Neural cell (in vitro differentiated cells): ENCODE data around the gene PCAT6. TPM values are rescaled to one million over a fixed set of nuclear protein-coding genes. Genes with fewer than 3 reads are reported as not detected.
A peak's percentile ranks its signal among the peaks of the same experiment; 100 is the strongest.

ENCODE experiments used
- H2AFZ ChIP-seq: fragments of 200-600, 300-800 bp; sonication (generic), shearing (Covaris generic); 2 replicates; pipeline ENCODE4 v1.6.0; 2014; ENCODE audit warnings: low read depth, mild to moderate bottlenecking, antibody characterized with exemption, low read length, moderate library complexity
- H3F3A ChIP-seq: fragments of 200-600 bp; shearing (Covaris generic); 2 replicates; pipeline ENCODE4 v1.6.1; 2016; ENCODE audit warnings: mild to moderate bottlenecking, moderate library complexity, mixed read lengths, antibody characterized with exemption, low read length; ENCODE audit not compliant: insufficient read depth, poor library complexity, severe bottlenecking
- H3K27ac ChIP-seq: fragments of 200-600, 300-800 bp; sonication (generic), shearing (Covaris generic); 2 replicates; pipeline ENCODE4 v1.5.1; 2014; ENCODE audit warnings: mild to moderate bottlenecking, low read length, moderate library complexity
- H3K27me3 ChIP-seq: fragments of 300-800, 200-600 bp; sonication (generic), shearing (Covaris generic); 2 replicates; pipeline ENCODE4 v1.6.0; 2014; ENCODE audit warnings: mild to moderate bottlenecking, low read depth, low read length, moderate library complexity; ENCODE audit not compliant: insufficient read depth
- H3K36me3 ChIP-seq: fragments of 300-800, 200-600 bp; sonication (generic), shearing (Covaris generic); 2 replicates; pipeline ENCODE4 v1.5.1; 2014; ENCODE audit warnings: mild to moderate bottlenecking, antibody characterized with exemption, low read length, moderate library complexity; ENCODE audit not compliant: insufficient read depth
- H3K4me2 ChIP-seq: fragments of 300-800, 200-600 bp; sonication (generic), shearing (Covaris generic); 2 replicates; pipeline ENCODE4 v1.6.0; 2014; ENCODE audit warnings: mild to moderate bottlenecking, low read length
- H3K4me3 ChIP-seq: fragments of 300-800, 200-600 bp; sonication (generic), shearing (Covaris generic); 2 replicates; pipeline ENCODE4 v1.5.1; 2014; ENCODE audit warnings: mild to moderate bottlenecking, low read length, moderate library complexity
- H3K79me2 ChIP-seq: fragments of 200-600 bp; shearing (Covaris generic); replicated peaks from 2 replicates; pipeline ENCODE4 v1.6.0; 2014; ENCODE audit warnings: mild to moderate bottlenecking, low read length, moderate library complexity; ENCODE audit not compliant: insufficient read depth
- H3K9ac ChIP-seq: fragments of 300-800, 200-600 bp; sonication (generic), shearing (Covaris generic); 2 replicates; pipeline ENCODE4 v1.6.1; 2016; ENCODE audit warnings: mild to moderate bottlenecking, low read length, mixed read lengths
- H3K9me2 ChIP-seq: fragments of 200-600 bp; shearing (Covaris generic); 2 replicates; pipeline ENCODE4 v1.6.1; 2016; ENCODE audit warnings: mild to moderate bottlenecking, low read length, mixed read lengths; ENCODE audit not compliant: insufficient read depth
- H3K9me3 ChIP-seq: fragments of 200-600, 300-800 bp; sonication (generic), shearing (Covaris generic); 2 replicates; pipeline ENCODE4 v1.6.1; 2016; ENCODE audit warnings: mild to moderate bottlenecking, mixed run types, low read length, moderate library complexity, mixed read lengths
- H4K20me1 ChIP-seq: fragments of 200-600 bp; shearing (Covaris generic); 2 replicates; pipeline ENCODE4 v1.6.1; 2016; ENCODE audit warnings: mild to moderate bottlenecking, mixed run types; ENCODE audit not compliant: insufficient read depth
- EP300 ChIP-seq: fragments of 450-650 bp; conservative IDR thresholded peaks from 2 replicates; pipeline ENCODE4 v1.6.1; 2014; ENCODE audit warnings: antibody characterized with exemption, mild to moderate bottlenecking, moderate library complexity; ENCODE audit not compliant: poor library complexity, severe bottlenecking
- EZH2 ChIP-seq: fragments of 200-600, 300-800 bp; shearing (Covaris generic), sonication (generic); IDR thresholded peaks from 2 replicates; pipeline ENCODE4 v1.6.1; 2014; ENCODE audit warnings: antibody characterized with exemption, low read length, borderline replicate concordance, mild to moderate bottlenecking; ENCODE audit not compliant: insufficient read depth, poor library complexity, severe bottlenecking
- MXI1 ChIP-seq: fragments of 450-650 bp; conservative IDR thresholded peaks from 2 replicates; pipeline ENCODE4 v1.6.1; 2014; ENCODE audit warnings: antibody characterized with exemption, mild to moderate bottlenecking; ENCODE audit not compliant: poor library complexity, severe bottlenecking
- POLR2AphosphoS5 ChIP-seq: IDR thresholded peaks from 2 replicates; pipeline ENCODE4 v1.6.1; 2012
- RAD21 ChIP-seq: fragments of 450-650 bp; conservative IDR thresholded peaks from 2 replicates; pipeline ENCODE4 v1.6.1; 2014; ENCODE audit warnings: antibody characterized with exemption, mild to moderate bottlenecking, moderate library complexity
- SMC3 ChIP-seq: fragments of 450-650 bp; conservative IDR thresholded peaks from 2 replicates; pipeline ENCODE4 v1.6.1; 2014; ENCODE audit warnings: antibody characterized with exemption, mild to moderate bottlenecking, moderate library complexity; ENCODE audit not compliant: poor library complexity
- TAF1 ChIP-seq: IDR thresholded peaks from 2 replicates; pipeline ENCODE4 v1.6.1; 2012; ENCODE audit warnings: low read depth
- polyA minus RNA-seq: library from RNA; depleted of rRNA, polyadenylated mRNA; stranded (reverse); fragments of >200 nt; gene quantifications from 2 replicates; pipeline ENCODE4 v1.2.3, GENCODE V29; 2014
- polyA plus RNA-seq: library from polyadenylated mRNA; depleted of rRNA; stranded (reverse); fragments of >200 nt; gene quantifications from 2 replicates; pipeline ENCODE4 v1.2.3, GENCODE V29; 2014
- TF ChIP-seq, protein P1 (sequence below): IDR thresholded peaks from 2 replicates; pipeline ENCODE4 v1.6.1; 2012; ENCODE audit warnings: borderline replicate concordance
- TF ChIP-seq, protein P2 (sequence below): fragments of 450-650 bp; IDR thresholded peaks from 2 replicates; pipeline ENCODE4 v1.5.1; 2014; ENCODE audit warnings: antibody characterized with exemption, mild to moderate bottlenecking, moderate library complexity; ENCODE audit not compliant: poor library complexity, severe bottlenecking

Gene PCAT6
- polyA plus RNA-seq (0.76 and 1.5 TPM in 2 replicates), polyA minus RNA-seq (1.0 TPM in 1 of 2 replicates, not detected in the other)

DNA sequence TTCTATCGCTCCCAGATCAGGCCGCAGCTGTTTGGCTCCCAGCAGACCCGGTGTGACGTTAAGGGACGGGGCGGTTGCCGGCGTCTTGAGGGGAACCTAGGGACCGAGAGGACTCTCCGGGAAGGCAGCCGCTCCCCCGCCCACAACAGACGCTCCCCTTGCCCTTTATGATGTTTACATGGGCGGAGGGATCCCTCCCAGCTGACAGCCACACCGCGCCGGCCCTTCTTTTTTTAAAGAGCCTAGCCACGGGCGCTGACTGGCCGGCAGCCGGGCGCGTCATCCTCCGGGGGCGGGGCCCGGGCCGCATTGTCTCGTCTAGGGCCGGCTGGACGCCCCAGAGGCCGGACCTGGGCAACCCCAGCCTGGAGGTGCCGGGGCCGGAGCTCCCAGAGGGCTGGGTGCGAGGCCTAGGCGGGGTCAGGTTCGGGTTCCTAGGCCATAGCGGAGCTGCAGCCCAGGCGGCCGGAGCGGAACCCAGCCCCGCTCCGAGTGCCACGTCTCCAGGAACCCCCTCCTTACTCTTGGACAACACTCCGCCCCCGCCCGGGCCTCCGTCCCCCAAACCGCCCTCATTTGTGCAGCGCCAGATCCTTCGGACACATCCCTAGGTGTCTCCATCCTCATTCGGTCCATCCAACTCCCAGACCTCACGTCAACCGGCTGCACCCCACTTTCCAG is at the start of gene PCAT6:
TSS of gene PCAT6 (plus strand) at position 340 of the 681 bp plus-strand sequence.
- Histone ChIP-seq H3K9me3 (no peaks in the 10 kb centered on the region), H4K20me1 (no peaks in the 10 kb centered on the region), H3K4me2 (peak within 1 kb of the TSS; percentile 87), H3K9me2 (no peaks in the 10 kb centered on the region), H3K79me2 (peaks cover 47% of the 10 kb centered on the region), H2AFZ (peak within 1 kb of the TSS; percentile 91), H3K4me3 (peak within 1 kb of the TSS; percentile 93), H3K36me3 (no peaks in the 10 kb centered on the region), H3K27me3 (no peaks in the 10 kb centered on the region), H3F3A (no peaks in the 10 kb centered on the region), H3K9ac (peak within 1 kb of the TSS; percentile 99), H3K27ac (peak within 1 kb of the TSS; percentile 89)
- TF ChIP-seq TAF1 (peak; percentile 91), RAD21 (no peak), EP300 (peak; percentile 40), SMC3 (peak; percentile 45), POLR2AphosphoS5 (peak; percentile 89), EZH2 (no peak), MXI1 (no peak)
- TF ChIP-seq, protein P1, sequence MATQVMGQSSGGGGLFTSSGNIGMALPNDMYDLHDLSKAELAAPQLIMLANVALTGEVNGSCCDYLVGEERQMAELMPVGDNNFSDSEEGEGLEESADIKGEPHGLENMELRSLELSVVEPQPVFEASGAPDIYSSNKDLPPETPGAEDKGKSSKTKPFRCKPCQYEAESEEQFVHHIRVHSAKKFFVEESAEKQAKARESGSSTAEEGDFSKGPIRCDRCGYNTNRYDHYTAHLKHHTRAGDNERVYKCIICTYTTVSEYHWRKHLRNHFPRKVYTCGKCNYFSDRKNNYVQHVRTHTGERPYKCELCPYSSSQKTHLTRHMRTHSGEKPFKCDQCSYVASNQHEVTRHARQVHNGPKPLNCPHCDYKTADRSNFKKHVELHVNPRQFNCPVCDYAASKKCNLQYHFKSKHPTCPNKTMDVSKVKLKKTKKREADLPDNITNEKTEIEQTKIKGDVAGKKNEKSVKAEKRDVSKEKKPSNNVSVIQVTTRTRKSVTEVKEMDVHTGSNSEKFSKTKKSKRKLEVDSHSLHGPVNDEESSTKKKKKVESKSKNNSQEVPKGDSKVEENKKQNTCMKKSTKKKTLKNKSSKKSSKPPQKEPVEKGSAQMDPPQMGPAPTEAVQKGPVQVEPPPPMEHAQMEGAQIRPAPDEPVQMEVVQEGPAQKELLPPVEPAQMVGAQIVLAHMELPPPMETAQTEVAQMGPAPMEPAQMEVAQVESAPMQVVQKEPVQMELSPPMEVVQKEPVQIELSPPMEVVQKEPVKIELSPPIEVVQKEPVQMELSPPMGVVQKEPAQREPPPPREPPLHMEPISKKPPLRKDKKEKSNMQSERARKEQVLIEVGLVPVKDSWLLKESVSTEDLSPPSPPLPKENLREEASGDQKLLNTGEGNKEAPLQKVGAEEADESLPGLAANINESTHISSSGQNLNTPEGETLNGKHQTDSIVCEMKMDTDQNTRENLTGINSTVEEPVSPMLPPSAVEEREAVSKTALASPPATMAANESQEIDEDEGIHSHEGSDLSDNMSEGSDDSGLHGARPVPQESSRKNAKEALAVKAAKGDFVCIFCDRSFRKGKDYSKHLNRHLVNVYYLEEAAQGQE, result peak; percentile 68
- TF ChIP-seq, protein P2, sequence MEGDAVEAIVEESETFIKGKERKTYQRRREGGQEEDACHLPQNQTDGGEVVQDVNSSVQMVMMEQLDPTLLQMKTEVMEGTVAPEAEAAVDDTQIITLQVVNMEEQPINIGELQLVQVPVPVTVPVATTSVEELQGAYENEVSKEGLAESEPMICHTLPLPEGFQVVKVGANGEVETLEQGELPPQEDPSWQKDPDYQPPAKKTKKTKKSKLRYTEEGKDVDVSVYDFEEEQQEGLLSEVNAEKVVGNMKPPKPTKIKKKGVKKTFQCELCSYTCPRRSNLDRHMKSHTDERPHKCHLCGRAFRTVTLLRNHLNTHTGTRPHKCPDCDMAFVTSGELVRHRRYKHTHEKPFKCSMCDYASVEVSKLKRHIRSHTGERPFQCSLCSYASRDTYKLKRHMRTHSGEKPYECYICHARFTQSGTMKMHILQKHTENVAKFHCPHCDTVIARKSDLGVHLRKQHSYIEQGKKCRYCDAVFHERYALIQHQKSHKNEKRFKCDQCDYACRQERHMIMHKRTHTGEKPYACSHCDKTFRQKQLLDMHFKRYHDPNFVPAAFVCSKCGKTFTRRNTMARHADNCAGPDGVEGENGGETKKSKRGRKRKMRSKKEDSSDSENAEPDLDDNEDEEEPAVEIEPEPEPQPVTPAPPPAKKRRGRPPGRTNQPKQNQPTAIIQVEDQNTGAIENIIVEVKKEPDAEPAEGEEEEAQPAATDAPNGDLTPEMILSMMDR, result no peak

DNA sequence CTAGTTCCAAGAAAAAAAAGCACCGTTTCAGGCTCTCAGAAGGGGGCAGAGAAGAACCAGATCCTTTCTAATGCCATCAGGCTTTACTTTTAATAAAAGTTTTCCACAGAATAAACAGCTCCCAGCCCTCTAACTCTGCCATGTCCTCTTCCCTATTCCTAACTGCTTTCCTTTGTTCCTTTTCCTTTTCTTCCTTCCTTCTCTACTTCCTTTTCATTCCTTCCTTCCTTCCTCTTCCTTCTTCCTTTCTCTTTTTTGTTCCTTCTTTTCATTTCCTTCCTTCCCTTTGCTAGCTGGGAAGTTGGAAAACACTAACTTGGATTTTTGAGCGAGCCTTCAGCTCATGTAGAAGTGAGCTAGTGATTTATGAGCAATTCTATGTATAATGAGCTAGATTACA is 48.7 kb upstream of the PCAT6 start:
- H3K79me2 ChIP-seq, result peaks cover 9% of the 10 kb centered on the region
- TF ChIP-seq EP300 (no peak), SMC3 (no peak), RAD21 (no peak), POLR2AphosphoS5 (no peak), MXI1 (no peak), TAF1 (no peak), EZH2 (no peak)
- TF ChIP-seq, protein P2, result no peak
- TF ChIP-seq, protein P1, result no peak
- H3K27ac ChIP-seq, result no peak overlapping the region
- no peak overlapping the region for H3K9ac ChIP-seq
- H3K4me3 ChIP-seq, result no peak overlapping the region
- peaks cover 33% of the 10 kb centered on the region for H3K36me3 ChIP-seq
- no peaks in the 10 kb centered on the region for H3K9me3 ChIP-seq
- peaks cover 3% of the 10 kb centered on the region for H4K20me1 ChIP-seq
- H3K9me2 ChIP-seq, result no peaks in the 10 kb centered on the region
- H2AFZ ChIP-seq, result no peak overlapping the region
- peaks cover 2% of the 10 kb centered on the region for H3F3A ChIP-seq
- no peaks in the 10 kb centered on the region for H3K27me3 ChIP-seq
- no peak overlapping the region for H3K4me2 ChIP-seq
